IPS-18a (cell line): ENCODE measurements around the gene PLEKHO1.

Experiments
- H3K27ac ChIP-seq: one replicate; pipeline ENCODE4 v1.5.1; 2013; ENCODE audit warnings: low read length
- H3K27me3 ChIP-seq: one replicate; pipeline ENCODE4 v1.6.1; 2013; ENCODE audit warnings: mild to moderate bottlenecking, low read length; ENCODE audit not compliant: control insufficient read depth, insufficient read depth
- H3K36me3 ChIP-seq: one replicate; pipeline ENCODE4 v1.6.1; 2013; ENCODE audit warnings: low read depth, low read length; ENCODE audit not compliant: control insufficient read depth
- H3K4me1 ChIP-seq: one replicate; pipeline ENCODE4 v1.6.1; 2013; ENCODE audit warnings: low read depth, low read length; ENCODE audit not compliant: control insufficient read depth
- H3K4me3 ChIP-seq: one replicate; pipeline ENCODE4 v1.5.1; 2013; ENCODE audit warnings: low read length
- H3K9ac ChIP-seq: one replicate; pipeline ENCODE4 v1.6.1; 2013; ENCODE audit warnings: mild to moderate bottlenecking, low read length, moderate library complexity
- H3K9me3 ChIP-seq: one replicate; pipeline ENCODE4 v1.6.1; 2013; ENCODE audit warnings: low read depth, low read length; ENCODE audit not compliant: control insufficient read depth

The PLEKHO1 gene, protein sequence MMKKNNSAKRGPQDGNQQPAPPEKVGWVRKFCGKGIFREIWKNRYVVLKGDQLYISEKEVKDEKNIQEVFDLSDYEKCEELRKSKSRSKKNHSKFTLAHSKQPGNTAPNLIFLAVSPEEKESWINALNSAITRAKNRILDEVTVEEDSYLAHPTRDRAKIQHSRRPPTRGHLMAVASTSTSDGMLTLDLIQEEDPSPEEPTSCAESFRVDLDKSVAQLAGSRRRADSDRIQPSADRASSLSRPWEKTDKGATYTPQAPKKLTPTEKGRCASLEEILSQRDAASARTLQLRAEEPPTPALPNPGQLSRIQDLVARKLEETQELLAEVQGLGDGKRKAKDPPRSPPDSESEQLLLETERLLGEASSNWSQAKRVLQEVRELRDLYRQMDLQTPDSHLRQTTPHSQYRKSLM

DNA sequence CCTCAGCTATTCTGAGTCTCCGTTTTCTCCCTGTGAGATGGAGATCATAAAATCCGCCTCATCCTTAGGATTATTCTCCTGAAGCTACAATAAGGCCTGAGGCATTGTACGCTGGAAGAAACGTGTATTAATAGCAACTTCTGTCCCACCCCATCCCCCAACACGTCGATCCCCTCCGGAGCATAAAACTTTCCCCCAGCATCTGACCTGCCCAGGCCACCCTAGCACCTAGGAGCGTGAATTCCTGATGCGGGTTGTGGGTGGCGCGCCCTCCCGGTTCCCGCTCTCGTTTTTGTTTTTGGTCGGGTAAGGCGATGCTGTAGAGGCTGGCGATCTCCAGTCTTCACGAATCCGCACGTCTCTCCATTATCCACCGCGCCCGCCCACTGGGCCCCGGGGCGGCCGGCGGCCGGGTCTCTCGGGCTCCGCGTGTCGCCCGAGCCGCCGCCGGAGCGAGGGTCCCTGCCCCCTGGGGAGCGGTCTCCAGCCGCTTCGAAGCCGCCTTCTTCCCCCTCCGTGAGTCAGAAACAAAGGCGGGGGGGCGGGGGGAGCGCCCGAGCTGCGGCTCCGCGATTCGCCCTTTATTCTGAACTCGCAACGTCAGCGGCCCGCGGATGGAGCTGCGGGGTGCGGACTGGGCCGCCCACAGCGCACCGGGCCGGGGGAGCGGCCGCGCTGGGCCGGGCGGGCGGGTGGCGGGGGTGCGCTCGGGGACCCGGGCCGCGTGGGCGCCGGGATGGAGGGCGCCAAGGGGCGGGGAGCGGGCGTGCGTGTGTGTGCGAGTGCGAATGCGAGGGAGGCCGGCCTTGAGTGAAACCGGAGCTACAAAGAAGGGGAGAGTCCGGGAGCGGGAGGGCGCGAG, at the start of gene PLEKHO1:
TSS of gene PLEKHO1 (plus strand) at position 646 of the 862 bp plus-strand sequence. CDS start 342 bp downstream, outside the sequence.
- Histone ChIP-seq H3K9ac (peak within 1 kb of the TSS; percentile 84), H3K9me3 (no peaks in the 10 kb centered on the region), H3K36me3 (peaks cover 19% of the 10 kb centered on the region), H3K27me3 (peaks cover 10% of the 10 kb centered on the region), H3K4me3 (peak within 1 kb of the TSS; percentile 88), H3K4me1 (peaks cover 16% of the 10 kb centered on the region), H3K27ac (peak within 1 kb of the TSS; percentile 44)

DNA sequence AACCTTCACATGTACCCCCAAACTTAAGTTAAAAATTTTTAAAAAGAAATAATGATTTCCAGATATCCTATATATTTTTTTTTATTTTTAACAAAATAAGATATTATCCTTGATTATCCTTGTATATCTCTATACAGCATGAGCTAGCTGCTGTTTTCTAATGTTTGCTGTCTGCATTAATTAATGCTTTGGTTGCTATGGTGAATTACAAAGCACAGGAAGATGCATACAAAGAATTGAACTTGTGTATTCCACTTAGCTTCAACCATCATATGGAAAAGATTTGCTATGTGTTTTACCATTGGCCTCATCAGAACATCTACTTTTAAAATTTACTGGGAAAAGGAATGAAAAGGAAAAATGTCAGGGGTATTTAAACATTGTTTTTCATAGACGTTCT, 46.7 kb upstream of the PLEKHO1 start:
- Histone ChIP-seq H3K9ac (no peak overlapping the region), H3K36me3 (peaks cover 4% of the 10 kb centered on the region), H3K4me1 (no peaks in the 10 kb centered on the region), H3K4me3 (no peak overlapping the region), H3K27ac (no peak overlapping the region), H3K9me3 (no peaks in the 10 kb centered on the region), H3K27me3 (no peaks in the 10 kb centered on the region)

DNA sequence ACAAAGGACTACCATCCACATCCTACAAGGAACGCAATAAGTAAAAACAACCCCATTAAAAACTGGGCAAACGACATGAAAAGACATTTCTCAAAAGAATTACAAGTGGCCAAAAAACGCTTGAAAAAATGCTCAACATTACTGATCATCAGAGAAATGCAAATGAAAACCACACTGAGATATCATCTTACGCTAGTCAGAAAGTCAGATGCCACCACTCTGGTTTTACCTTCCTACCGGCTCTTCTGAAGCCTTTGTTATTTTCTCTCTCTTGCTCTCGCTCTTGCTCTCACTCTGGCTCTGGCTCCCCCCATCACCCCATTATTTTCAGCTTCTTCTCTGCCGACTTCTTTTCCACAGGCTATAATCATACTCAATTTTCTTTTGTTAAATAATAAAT, 43.4 kb upstream of the PLEKHO1 start:
- no peaks in the 10 kb centered on the region for H3K9me3 ChIP-seq
- no peaks in the 10 kb centered on the region for H3K4me1 ChIP-seq
- no peaks in the 10 kb centered on the region for H3K27me3 ChIP-seq
- no peak overlapping the region for H3K27ac ChIP-seq
- H3K36me3 ChIP-seq = no peaks in the 10 kb centered on the region
- H3K9ac ChIP-seq = no peak overlapping the region
- no peak overlapping the region for H3K4me3 ChIP-seq

DNA sequence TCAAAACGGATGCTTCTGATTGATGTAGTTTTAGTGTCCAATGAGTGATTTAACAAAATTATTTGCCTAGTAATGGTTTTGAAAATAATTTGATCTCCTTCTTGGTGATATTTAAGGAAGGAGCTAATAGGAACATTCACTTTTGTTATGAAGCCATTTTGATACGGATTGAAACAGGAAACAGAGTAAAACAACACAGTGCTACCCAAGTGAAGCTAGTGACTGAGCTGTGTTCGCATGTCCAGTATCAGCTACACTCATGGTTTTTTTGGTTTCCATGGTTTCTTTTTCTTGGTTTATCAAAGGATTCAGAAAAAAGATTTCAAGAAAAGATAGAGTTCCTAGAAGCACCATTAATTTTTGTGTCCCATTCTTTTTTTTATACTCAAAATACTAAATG, 40.1 kb upstream of the PLEKHO1 start:
- Histone ChIP-seq H3K9ac (no peak overlapping the region), H3K27ac (no peak overlapping the region), H3K9me3 (no peaks in the 10 kb centered on the region), H3K4me3 (no peak overlapping the region), H3K4me1 (no peaks in the 10 kb centered on the region), H3K36me3 (no peaks in the 10 kb centered on the region), H3K27me3 (no peaks in the 10 kb centered on the region)

DNA sequence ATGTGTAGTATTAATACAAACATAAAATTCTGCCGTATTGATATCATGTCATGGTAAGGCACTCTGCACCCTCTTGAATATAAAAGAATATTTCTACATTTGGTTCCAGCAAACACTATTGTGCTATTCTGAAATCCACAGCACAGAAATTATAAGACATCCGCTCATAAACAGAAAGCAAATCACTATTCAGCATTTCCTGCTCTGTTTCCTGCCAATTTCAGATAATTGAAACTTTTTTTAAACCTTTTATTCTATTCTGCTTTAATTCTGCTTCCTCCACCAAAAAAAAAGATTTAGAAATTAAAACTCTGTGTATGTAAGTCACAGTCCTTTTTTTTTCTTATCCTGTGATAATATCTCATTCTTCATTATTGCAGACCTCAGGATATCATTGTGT, 39.6 kb upstream of the PLEKHO1 start:
- Histone ChIP-seq H3K9me3 (no peaks in the 10 kb centered on the region), H3K27ac (no peak overlapping the region), H3K4me1 (no peaks in the 10 kb centered on the region), H3K9ac (no peak overlapping the region), H3K4me3 (no peak overlapping the region), H3K36me3 (no peaks in the 10 kb centered on the region), H3K27me3 (no peaks in the 10 kb centered on the region)

DNA sequence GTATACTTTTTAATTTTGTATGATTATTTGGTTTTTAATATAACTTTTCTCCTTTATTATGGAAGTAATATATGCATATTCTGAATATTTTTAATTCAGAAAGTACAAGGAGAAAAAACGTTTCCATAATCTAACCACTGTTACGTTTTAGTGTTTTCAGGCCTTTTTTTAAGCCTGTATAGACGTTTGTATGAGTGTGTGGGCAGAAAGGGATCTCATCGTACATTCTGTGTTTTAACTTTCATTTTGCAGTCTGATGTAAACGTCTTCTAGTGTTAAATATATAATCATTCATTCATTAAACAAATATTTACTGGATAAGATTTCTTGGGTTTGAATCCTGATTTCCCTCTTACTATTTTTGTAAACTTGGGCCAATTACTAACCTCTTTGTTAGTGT, 38.0 kb upstream of the PLEKHO1 start:
- no peak overlapping the region for H3K9ac ChIP-seq
- no peaks in the 10 kb centered on the region for H3K9me3 ChIP-seq
- no peaks in the 10 kb centered on the region for H3K27me3 ChIP-seq
- no peaks in the 10 kb centered on the region for H3K4me1 ChIP-seq
- no peak overlapping the region for H3K27ac ChIP-seq
- no peaks in the 10 kb centered on the region for H3K36me3 ChIP-seq
- H3K4me3 ChIP-seq = no peak overlapping the region

DNA sequence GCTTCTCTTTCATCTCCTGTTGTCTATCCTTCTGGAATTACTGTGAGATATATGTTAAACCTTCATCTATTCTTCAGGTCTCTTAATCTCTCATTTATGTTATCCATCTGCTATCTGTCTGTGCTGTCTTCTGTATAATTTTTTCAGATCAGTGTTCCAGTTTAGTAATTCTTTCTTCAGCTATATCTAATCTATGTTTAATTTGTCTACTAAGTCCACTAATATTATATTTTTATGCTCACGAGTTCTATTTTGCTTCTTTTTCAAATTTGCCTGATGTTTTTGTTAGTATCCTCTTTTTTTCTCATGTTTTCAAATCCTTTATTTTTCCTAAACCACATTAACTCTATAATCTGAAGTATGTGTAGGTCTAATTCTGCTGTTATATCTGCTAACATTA, 34.6 kb upstream of the PLEKHO1 start:
- Histone ChIP-seq H3K27ac (no peak overlapping the region), H3K9me3 (no peaks in the 10 kb centered on the region), H3K36me3 (no peaks in the 10 kb centered on the region), H3K4me3 (no peak overlapping the region), H3K27me3 (no peaks in the 10 kb centered on the region), H3K4me1 (no peaks in the 10 kb centered on the region), H3K9ac (no peak overlapping the region)

DNA sequence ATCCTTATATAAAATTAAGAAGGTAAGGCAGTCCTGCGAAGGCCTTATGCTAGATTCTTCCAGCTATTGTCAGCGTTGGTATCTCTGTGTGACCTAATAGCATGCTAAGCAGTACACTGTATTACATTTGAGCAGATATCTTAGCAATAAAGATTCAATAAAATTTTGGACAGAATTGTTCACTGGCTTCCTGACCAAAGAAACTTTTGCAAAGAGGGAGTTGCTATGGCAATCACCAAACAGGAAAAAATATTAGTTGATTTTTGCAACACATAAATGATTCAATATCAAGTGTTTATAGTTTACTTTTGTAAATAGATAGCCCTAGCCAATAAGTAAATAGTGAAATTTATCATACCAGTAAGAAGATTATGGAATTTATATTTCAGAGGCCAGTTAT, 31.0 kb upstream of the PLEKHO1 start:
- Histone ChIP-seq H3K27me3 (no peaks in the 10 kb centered on the region), H3K9ac (no peak overlapping the region), H3K9me3 (no peaks in the 10 kb centered on the region), H3K36me3 (no peaks in the 10 kb centered on the region), H3K4me3 (no peak overlapping the region), H3K27ac (no peak overlapping the region), H3K4me1 (no peaks in the 10 kb centered on the region)

DNA sequence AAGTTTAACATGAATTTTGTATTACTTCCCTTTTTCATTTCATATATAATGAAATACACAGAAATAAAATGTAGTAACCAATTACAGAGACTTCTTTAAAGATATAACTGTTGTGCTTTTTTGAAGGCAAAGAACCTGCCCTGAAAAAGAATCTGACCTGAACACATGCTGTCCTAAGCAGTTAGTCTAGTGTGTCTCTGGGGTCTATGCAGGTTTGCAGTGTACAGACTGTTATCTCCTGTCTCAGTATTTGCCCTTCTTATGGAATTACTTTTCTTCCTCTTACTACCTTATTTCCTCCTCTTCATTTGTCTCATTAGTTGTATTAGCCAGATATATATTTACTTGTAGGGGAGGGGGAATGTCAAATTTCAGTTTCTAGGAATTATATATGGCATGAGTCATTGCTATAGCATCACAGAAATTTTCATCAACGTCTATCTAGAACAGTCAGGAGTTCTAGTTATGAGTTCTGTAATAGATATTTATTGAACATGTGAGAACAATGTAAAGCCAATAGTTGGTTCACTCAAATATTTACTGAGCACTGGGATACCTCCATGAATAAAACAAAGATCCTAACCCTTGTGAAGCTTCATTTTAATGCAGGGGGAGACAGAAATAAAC, 28.4 kb upstream of the PLEKHO1 start:
- no peak overlapping the region for H3K4me3 ChIP-seq
- H3K4me1 ChIP-seq = no peaks in the 10 kb centered on the region
- H3K27me3 ChIP-seq = no peaks in the 10 kb centered on the region
- H3K9me3 ChIP-seq = no peaks in the 10 kb centered on the region
- H3K9ac ChIP-seq = no peak overlapping the region
- no peaks in the 10 kb centered on the region for H3K36me3 ChIP-seq
- H3K27ac ChIP-seq = no peak overlapping the region

DNA sequence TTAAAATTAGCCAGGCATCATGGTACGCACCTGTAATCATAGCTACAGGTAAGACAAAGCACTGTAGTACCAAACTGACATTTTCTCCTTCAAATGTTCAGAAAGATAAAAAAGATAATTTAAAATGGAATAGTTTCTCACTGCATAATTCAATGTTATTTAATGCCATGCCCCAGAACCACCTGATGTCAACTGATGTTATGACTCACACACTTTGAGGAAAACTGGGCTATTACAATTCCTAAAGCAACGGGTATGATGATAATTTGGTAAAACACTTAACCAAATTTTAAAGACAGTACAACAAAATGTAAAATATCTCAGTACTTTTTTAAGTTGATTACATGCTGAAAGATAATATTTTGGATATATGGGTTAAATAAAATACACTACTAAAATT, 22.9 kb upstream of the PLEKHO1 start:
- H3K9me3 ChIP-seq = no peaks in the 10 kb centered on the region
- no peaks in the 10 kb centered on the region for H3K36me3 ChIP-seq
- H3K27ac ChIP-seq = no peak overlapping the region
- no peaks in the 10 kb centered on the region for H3K4me1 ChIP-seq
- no peaks in the 10 kb centered on the region for H3K27me3 ChIP-seq
- H3K9ac ChIP-seq = no peak overlapping the region
- H3K4me3 ChIP-seq = no peak overlapping the region

DNA sequence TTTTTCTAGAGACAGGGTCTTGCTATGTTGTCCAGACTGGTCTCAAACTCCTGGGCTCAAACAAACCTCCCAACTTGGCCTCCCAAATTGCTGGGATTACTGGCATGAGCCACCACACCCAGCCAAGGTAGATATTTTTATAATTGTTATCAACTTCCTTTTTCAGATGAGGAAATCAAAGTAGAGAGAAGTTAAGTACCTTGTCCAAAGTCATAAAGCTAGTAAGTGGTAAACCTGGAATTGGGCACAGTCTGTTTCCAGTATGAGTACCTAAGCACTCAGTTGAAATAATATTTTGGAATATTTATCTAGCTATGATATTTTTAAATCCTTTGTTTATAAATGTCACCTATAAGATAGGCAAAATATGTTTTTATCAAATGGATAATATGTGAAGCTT, 22.3 kb upstream of the PLEKHO1 start:
- Histone ChIP-seq H3K27me3 (no peaks in the 10 kb centered on the region), H3K36me3 (no peaks in the 10 kb centered on the region), H3K4me3 (no peak overlapping the region), H3K27ac (no peak overlapping the region), H3K9me3 (no peaks in the 10 kb centered on the region), H3K4me1 (no peaks in the 10 kb centered on the region), H3K9ac (no peak overlapping the region)
